GM12865 (cell line): ENCODE measurements around the gene AP2A2.

Source experiments
- DNase-seq: peaks from one replicate; pipeline ENCODE4 v3.0.0; 2010; ENCODE audit warnings: low read depth
- H3K4me3 ChIP-seq: 2 replicates; pipeline ENCODE4 v1.5.1; 2011; ENCODE audit warnings: mild to moderate bottlenecking, low read depth, low read length, control low read depth
- CTCF ChIP-seq: IDR thresholded peaks from 2 replicates; pipeline ENCODE4 v1.5.1; 2011; ENCODE audit warnings: low read length, control low read depth, low read depth, inconsistent platforms; ENCODE audit not compliant: insufficient read depth; ENCODE audit errors: missing control alignments

AP2A2 gene

DNA sequence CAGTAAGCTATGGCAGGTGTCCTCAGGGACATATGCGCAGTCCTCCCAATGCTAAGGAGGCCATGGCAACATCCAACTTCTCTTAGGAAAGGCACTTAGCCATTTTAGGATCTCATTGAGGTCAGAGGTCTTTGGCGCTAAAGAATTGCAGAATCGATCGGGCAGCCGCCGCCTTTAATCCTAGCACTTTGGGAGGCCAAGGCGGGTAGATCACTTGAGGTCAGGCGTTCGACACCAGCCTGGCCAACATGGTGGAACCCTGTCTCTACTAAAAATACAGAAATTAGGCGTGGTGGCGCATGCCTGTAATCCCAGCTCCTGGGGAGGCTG lies 13.8 kb upstream of the AP2A2 start:
- no peak for DNase-seq
- H3K4me3 ChIP-seq = peak overlapping the region; percentile 92
- TF ChIP-seq CTCF = no peak

GRCh38 chr11:912266-912665 lies 13.4 kb upstream of the AP2A2 start:
- DNase-seq = no peak
- TF ChIP-seq CTCF = no peak
- H3K4me3 ChIP-seq = no peak overlapping the region

- H3K4me3 ChIP-seq = no peak overlapping the region
- no peak for TF ChIP-seq CTCF
- DNase-seq = no peak
Measured at GRCh38 chr11:913043-913442, 12.6 kb upstream of the AP2A2 start.

- no peak for TF ChIP-seq CTCF
- DNase-seq = no peak
Measured at GRCh38 chr11:914204-914603, 11.5 kb upstream of the AP2A2 start.

DNA sequence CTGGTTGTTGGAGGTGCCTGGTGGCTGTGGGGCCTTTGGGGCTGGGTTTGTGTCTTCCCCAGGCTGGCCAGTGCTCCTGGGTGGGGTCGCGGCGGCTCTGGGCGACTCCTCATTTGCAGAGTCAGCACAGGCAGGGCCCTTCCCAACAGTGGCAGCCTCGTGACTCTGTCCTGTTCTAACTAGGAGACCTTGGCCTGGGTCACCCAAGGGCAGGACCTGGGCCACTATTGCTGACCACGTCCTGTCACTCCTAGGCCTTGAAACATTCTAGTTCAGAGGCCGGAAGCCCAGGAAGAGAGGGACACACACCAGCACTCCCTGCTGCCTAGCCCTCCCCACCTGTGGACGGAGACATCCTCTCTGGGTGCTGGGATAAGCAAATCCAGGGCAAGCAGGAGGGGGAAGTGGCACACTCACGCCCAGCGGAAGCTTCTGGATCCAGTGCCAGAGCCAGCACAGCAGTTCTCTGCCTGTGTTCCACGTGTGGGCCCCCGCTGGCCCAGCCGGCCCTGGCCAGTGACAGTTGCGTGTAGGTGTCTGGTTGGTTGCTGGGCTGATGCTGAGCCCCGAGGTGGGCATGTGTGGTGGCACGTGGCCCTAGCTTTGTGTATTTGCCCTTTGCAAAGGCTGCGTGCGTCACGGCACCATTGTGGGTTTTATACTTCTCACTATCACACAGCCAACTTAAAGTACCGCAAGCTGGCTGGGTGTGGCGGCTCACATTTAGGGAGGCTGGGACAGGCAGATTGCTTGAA lies 10.7 kb upstream of the AP2A2 start:
- no peak overlapping the region for H3K4me3 ChIP-seq
- DNase-seq = no peak
- no peak for TF ChIP-seq CTCF

More at GRCh38 chr11:914204-914603, 11.5 kb upstream of the AP2A2 start:
- H3K4me3 ChIP-seq = no peak overlapping the region

DNA sequence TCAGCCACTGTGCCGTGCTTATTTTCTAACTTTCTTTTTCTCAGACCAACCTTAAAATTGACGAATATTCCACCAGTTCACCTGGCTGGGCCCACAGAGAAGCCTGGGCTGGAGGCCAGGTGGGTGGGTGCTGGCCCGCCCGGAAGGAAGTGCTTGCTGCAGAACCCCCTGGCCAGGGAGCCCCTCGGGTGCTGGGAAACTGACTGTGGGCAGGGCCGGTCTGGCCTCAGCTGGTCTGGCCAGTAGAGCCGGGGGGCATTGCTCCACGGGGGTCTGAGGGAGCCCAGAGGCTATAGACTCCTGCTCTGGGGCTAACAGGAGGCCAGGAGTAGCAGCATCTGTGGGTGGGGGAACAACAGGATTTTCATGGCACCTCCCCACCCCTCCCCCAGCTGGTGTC lies 8.2 kb upstream of the AP2A2 start:
- no peak overlapping the region for H3K4me3 ChIP-seq
- TF ChIP-seq CTCF = no peak
- no peak for DNase-seq
